ENCODE results near the gene RAB17. TPM values are rescaled to one million over a fixed set of nuclear protein-coding genes. Genes with fewer than 3 reads are reported as not detected.

The RAB17 gene
- total RNA-seq, 2 donors from 2014 or later, result 32.5 to 34.7 TPM

DNA sequence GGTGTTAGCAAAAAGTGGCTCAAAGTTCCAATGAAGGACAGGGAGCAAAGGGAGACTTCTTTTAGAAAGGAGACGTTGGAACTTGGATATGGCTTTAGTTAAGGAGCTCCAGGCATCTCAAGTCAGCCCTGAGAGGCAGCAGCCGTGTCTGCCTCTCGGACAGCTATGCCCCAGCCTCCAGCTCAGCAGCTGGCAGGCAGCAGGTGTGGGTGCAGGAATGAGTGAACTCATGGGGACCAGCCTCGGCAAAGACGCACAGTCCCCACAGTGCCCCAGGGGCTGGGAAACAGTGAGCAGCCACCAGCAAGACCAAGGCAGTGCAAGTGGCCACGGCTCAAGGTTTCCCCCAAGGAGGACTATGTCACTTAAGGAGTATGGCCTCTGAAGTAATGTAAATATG lies 35.2 kb upstream of the RAB17 start:
- Histone ChIP-seq H3K4me3 (no peak overlapping the region), H3K9ac (ENCODE audit: low read depth in 2 of 2, low read length in 2 of 2) (no peak overlapping the region), H3K27me3 (no peaks in the 10 kb centered on the region), H3K36me3 (no peaks in the 10 kb centered on the region), H3K4me1 (peaks cover 5% of the 10 kb centered on the region), H3K9me3 (no peaks in the 10 kb centered on the region), H3K27ac (no peak overlapping the region)
- DNase-seq, result no peak
- intact Hi-C loops (cut with DNase I), result no loop called here
- TF ChIP-seq, protein P1, sequence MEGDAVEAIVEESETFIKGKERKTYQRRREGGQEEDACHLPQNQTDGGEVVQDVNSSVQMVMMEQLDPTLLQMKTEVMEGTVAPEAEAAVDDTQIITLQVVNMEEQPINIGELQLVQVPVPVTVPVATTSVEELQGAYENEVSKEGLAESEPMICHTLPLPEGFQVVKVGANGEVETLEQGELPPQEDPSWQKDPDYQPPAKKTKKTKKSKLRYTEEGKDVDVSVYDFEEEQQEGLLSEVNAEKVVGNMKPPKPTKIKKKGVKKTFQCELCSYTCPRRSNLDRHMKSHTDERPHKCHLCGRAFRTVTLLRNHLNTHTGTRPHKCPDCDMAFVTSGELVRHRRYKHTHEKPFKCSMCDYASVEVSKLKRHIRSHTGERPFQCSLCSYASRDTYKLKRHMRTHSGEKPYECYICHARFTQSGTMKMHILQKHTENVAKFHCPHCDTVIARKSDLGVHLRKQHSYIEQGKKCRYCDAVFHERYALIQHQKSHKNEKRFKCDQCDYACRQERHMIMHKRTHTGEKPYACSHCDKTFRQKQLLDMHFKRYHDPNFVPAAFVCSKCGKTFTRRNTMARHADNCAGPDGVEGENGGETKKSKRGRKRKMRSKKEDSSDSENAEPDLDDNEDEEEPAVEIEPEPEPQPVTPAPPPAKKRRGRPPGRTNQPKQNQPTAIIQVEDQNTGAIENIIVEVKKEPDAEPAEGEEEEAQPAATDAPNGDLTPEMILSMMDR (IDR thresholded peaks at IDR 0.05), result no peak

GRCh38 chr2:237625216-237625705 lies 34.7 kb upstream of the RAB17 start:
- Histone ChIP-seq H3K9me3 (no peaks in the 10 kb centered on the region), H3K9ac (ENCODE audit: low read depth in 2 of 2, low read length in 2 of 2) (no peak overlapping the region), H3K27ac (no peak overlapping the region), H3K4me1 (peaks cover 5% of the 10 kb centered on the region), H3K27me3 (no peaks in the 10 kb centered on the region), H3K4me3 (no peak overlapping the region), H3K36me3 (no peaks in the 10 kb centered on the region)
- DNase-seq, result no peak
- intact Hi-C loops (cut with DNase I), result no loop called here
- TF ChIP-seq, protein P1 (IDR thresholded peaks at IDR 0.05), result no peak

DNA sequence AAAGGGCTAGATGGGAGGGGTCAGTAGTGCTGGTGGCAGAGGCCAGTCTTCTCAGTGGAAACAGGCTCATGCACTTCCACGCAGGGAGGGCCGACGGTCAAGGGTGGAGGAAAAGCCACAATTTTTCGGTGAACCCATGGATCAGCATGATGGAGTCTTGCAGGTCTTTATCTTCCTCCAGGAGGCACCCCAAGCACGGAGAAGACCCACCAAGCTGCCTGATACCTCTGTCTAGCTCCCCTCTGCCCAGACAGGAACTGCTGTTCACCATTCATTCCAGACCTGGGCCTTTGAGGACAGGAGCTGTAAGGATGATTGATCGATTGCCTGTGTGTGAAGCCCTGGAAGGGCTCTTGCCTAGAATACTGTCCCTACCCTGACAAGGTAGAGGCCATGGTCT lies 34.0 kb upstream of the RAB17 start:
- no peak for DNase-seq
- Histone ChIP-seq H3K36me3 (no peaks in the 10 kb centered on the region), H3K27ac (no peak overlapping the region), H3K9me3 (no peaks in the 10 kb centered on the region), H3K4me1 (peaks cover 5% of the 10 kb centered on the region), H3K27me3 (no peaks in the 10 kb centered on the region), H3K9ac (ENCODE audit: low read depth in 2 of 2, low read length in 2 of 2) (no peak overlapping the region), H3K4me3 (no peak overlapping the region)
- intact Hi-C loops (cut with DNase I), result no loop called here
- TF ChIP-seq, protein P1 (IDR thresholded peaks at IDR 0.05), result no peak

DNA sequence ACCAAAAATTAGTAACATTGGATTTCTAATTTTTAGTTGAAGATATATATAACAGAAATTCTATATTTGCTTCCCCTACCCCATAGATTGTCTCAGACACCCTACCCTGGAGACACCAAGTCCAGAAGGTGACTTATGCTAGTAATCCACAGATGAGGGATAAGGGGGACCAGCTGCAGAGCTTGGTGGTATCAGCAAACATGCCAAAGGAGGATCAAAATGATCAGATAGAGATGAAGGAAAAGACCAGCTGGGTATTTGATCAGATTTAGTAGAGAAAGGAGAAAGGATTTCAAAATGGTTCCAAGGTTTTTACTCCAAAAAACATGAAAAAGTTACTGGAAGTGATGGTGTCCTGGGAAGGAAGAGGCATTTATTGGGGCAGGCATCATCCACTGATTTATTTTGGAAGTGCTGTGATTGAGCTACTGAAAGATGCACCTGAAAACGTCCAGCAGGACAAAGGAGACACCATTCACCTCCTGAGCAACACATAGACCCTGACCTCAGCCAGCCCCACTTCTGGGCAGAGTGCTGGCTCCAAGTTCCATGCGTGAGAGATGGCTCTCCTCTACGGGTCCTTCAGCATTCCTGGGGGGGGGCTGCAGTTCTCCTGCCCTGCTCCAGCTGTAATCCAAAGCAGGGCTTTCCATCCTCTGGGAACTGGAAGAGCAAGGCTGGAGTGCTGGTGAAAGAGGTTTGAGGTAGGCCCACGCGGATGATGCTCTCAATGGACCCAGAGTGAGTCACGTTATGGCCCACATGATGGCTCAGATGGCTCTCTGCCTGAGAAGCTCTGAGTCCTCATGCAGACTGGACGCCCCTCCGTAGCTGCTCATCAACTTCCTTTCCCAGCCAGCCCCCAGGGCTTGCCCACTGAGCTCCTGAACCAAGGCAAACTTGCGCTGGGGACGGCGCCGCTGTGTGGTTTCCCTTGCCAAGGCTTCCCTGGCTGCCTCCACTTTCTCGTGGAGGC lies 33.2 kb upstream of the RAB17 start:
- Histone ChIP-seq H3K9ac (ENCODE audit: low read depth in 2 of 2, low read length in 2 of 2) (no peak overlapping the region), H3K36me3 (no peaks in the 10 kb centered on the region), H3K27ac (no peak overlapping the region), H3K4me1 (peaks cover 5% of the 10 kb centered on the region), H3K9me3 (no peaks in the 10 kb centered on the region), H3K27me3 (no peaks in the 10 kb centered on the region), H3K4me3 (no peak overlapping the region)
- intact Hi-C loops (cut with DNase I), result no loop called here
- TF ChIP-seq, protein P1 (IDR thresholded peaks at IDR 0.05), result no peak
- no peak for DNase-seq

GRCh38 chr2:237618449-237618848 lies 27.9 kb upstream of the RAB17 start:
- no peak overlapping the region for H3K4me3 ChIP-seq
- H3K27me3 ChIP-seq, result no peaks in the 10 kb centered on the region
- no peak overlapping the region for H3K27ac ChIP-seq
- no peaks in the 10 kb centered on the region for H3K4me1 ChIP-seq
- H3K9me3 ChIP-seq, result no peaks in the 10 kb centered on the region
- TF ChIP-seq, protein P1 (IDR thresholded peaks at IDR 0.05), result no peak
- intact Hi-C loops (cut with DNase I), result no loop called here
- no peak for DNase-seq
- no peaks in the 10 kb centered on the region for H3K36me3 ChIP-seq
- no peak overlapping the region for H3K9ac ChIP-seq (ENCODE audit: low read depth in 2 of 2, low read length in 2 of 2)

Data from colonic mucosa (tissue), 4 donors.